ENCODE results near the gene COX19. TPM values are rescaled to one million over a fixed set of nuclear protein-coding genes. Genes with fewer than 3 reads are reported as not detected.
A peak's percentile ranks its signal among the peaks of the same experiment; 100 is the strongest.

The COX19 gene
- total RNA-seq, 1 donor from 2014 or later = 9.4 TPM

DNA sequence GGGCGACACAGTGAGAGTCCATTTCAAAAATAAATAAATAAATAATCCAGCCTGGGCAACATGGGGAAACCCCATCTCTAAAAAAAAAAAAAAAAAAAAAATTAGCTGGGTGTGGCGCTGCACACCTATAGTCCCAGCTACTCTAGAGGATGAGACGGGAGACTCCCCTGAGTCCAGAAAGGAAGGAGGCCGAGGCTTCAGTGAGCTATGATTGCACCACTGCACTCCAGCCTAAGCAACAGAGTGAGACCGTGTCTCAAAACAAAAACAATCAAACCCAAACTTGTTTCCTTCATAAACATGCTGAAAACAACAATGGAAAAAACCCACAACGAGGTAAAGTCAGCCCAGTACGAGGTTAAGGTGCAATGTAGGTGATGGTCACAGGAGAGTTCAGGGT lies 1.2 kb downstream of the COX19 start:
- H3K4me3 ChIP-seq = peak overlapping the region; percentile 100
- peaks cover 33% of the 10 kb centered on the region for H3K4me1 ChIP-seq
- ATAC-seq = no peak
- peak overlapping the region; percentile 99 for H3K27ac ChIP-seq
- intact Hi-C loops (cut with DNase I) = no loop called here
- H3K36me3 ChIP-seq = peaks cover 44% of the 10 kb centered on the region
- no peak for DNase-seq
- H3K9me3 ChIP-seq = no peaks in the 10 kb centered on the region
- no peaks in the 10 kb centered on the region for H3K27me3 ChIP-seq
- TF ChIP-seq CTCF (IDR thresholded peaks at IDR 0.05) = no peak

DNA sequence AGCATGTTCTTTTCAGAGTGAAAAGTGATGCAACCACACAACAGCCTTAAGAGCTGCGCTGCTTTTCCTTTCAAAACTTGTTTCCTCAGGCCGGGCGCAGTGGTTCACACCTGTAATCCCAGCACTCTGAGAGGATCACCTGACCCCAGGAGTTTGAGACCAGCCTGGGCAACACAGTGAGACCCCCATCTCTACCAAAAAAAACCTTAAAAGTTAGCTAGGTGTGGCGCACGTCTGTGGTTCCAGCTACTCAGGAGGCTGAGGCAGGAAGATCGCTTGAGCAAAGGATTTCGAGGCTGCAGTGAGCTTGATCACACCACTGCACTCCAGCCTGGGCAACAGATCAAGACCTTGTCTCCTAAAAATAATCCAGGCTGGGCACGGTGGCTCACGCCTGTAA lies 2.0 kb downstream of the COX19 start:
- Histone ChIP-seq H3K4me3 (no peak overlapping the region), H3K36me3 (peaks cover 52% of the 10 kb centered on the region)
- intact Hi-C loops (cut with DNase I) = no loop called here

GRCh38 chr7:972676-973309 lies 2.6 kb downstream of the COX19 start:
- Histone ChIP-seq H3K27ac (peak overlapping the region; percentile 32), H3K36me3 (peaks cover 58% of the 10 kb centered on the region), H3K27me3 (no peaks in the 10 kb centered on the region), H3K4me1 (peaks cover 33% of the 10 kb centered on the region), H3K9me3 (no peaks in the 10 kb centered on the region), H3K4me3 (no peak overlapping the region)
- no peak for TF ChIP-seq CTCF (IDR thresholded peaks at IDR 0.05)
- intact Hi-C loops (cut with DNase I) = no loop called here
- no peak for DNase-seq
- ATAC-seq = no peak

More for the DNA sequence above, 2.0 kb downstream of the COX19 start:
- peaks cover 33% of the 10 kb centered on the region for H3K4me1 ChIP-seq
- no peak for DNase-seq
- TF ChIP-seq CTCF (IDR thresholded peaks at IDR 0.05) = no peak
- H3K27me3 ChIP-seq = no peaks in the 10 kb centered on the region
- H3K9me3 ChIP-seq = no peaks in the 10 kb centered on the region
- no peak for ATAC-seq
- H3K27ac ChIP-seq = peak overlapping the region; percentile 32

- TF ChIP-seq CTCF (IDR thresholded peaks at IDR 0.05) = no peak
- H3K27me3 ChIP-seq = no peaks in the 10 kb centered on the region
- H3K27ac ChIP-seq = no peak overlapping the region
- peaks cover 33% of the 10 kb centered on the region for H3K4me1 ChIP-seq
- DNase-seq (no peak), ATAC-seq (no peak)
- H3K4me3 ChIP-seq = no peak overlapping the region
- H3K9me3 ChIP-seq = no peaks in the 10 kb centered on the region
- peaks cover 64% of the 10 kb centered on the region for H3K36me3 ChIP-seq
- intact Hi-C loops (cut with DNase I) = no loop called here
These were observed 3.2 kb downstream of the COX19 start for GRCh38 chr7:972110-972509.

GRCh38 chr7:970744-971143 lies 4.6 kb downstream of the COX19 start:
- intact Hi-C loops (cut with DNase I) = no loop called here
- Histone ChIP-seq H3K4me1 (peaks cover 34% of the 10 kb centered on the region), H3K36me3 (peaks cover 73% of the 10 kb centered on the region)

More at GRCh38 chr7:970744-971143, 4.6 kb downstream of the COX19 start:
- Histone ChIP-seq H3K27ac (no peak overlapping the region), H3K9me3 (no peaks in the 10 kb centered on the region), H3K27me3 (no peaks in the 10 kb centered on the region), H3K4me3 (no peak overlapping the region)
- DNase-seq (no peak), ATAC-seq (no peak)
- TF ChIP-seq CTCF (IDR thresholded peaks at IDR 0.05) = no peak

All from upper lobe of right lung (tissue), 1 donor.